A549 (cell line): Measurements from ENCODE around the gene CSNK1E. TPM values are rescaled to one million over a fixed set of nuclear protein-coding genes. Genes with fewer than 3 reads are reported as not detected.

ENCODE experiments used
- ATAC-seq, 2 experiments: fragments of 200-7000 bp in 1 of 2; fragments of >200 bp in 1 of 2; cut with Nextera tagmentation in 1 of 2; cut with Tn5 transposase in 1 of 2; 3 replicates each; pipeline versions ENCODE4 v1.8.0 to v1.9.1; 2018 to 2020; ENCODE audit warnings: mild to moderate bottlenecking in 1 of 2, moderate library complexity in 1 of 2
- CTCF ChIA-PET: fragments of 300-600 bp; sonication (Branson Sonifier 250); formaldehyde crosslinking; extraction: SDS; loops from one replicate; lab custom pipeline; 2021; ENCODE audit warnings: antibody characterized with exemption, inconsistent platforms; lab: Yijun Ruan, JAX
- POLR2A ChIA-PET: fragments of 350-600 bp; formaldehyde crosslinking; extraction: SDS; loops from one replicate; lab custom pipeline; 2021; ENCODE audit warnings: antibody characterized with exemption, inconsistent platforms; lab: Yijun Ruan, JAX
- DNase-seq, 2 experiments: peaks; one replicate each; pipeline versions ENCODE4 v3.0.0 to v3.0.0-alpha.2; 2011 to 2016; ENCODE audit warnings: low read depth in 1 of 2, low spot score in 1 of 2
- FAIRE-seq: peaks from 2 replicates; lab custom pipeline; 2011; peaks lifted over from hg19 to GRCh38; lab: Jason Lieb, UNC
- H3K27ac ChIP-seq, 2 experiments: fragments of >200 bp; sonication (Bioruptor Twin); formaldehyde crosslinking; 3 replicates each; pipeline ENCODE4 v1.5.1; 2016 to 2017
- H3K4me1 ChIP-seq: fragments of >200 bp; sonication (Bioruptor Twin); formaldehyde crosslinking; 3 replicates; pipeline ENCODE4 v1.6.1; 2016
- H3K4me2 ChIP-seq: fragments of >200 bp; sonication (Bioruptor Twin); formaldehyde crosslinking; 3 replicates; pipeline ENCODE4 v1.6.1; 2016
- H3K4me3 ChIP-seq: fragments of >200 bp; sonication (Bioruptor Twin); formaldehyde crosslinking; 3 replicates; pipeline ENCODE4 v1.5.1; 2016
- H3K9me3 ChIP-seq: fragments of >200 bp; sonication (Bioruptor Twin); formaldehyde crosslinking; 3 replicates; pipeline ENCODE4 v1.6.1; 2016
- CHD2 ChIP-seq: fragments of 150-350 bp; IDR thresholded peaks from 2 replicates; pipeline ENCODE4 v1.6.1; 2014; ENCODE audit warnings: low read length; ENCODE audit not compliant: partially characterized antibody
- FOSL2 ChIP-seq, 2 experiments: fragments of 450-650 bp in 1 of 2; fragments of >200 bp in 1 of 2; sonication (Bioruptor Twin) in 1 of 2; formaldehyde crosslinking; IDR thresholded peaks; 2 replicates each; pipeline versions ENCODE4 v1.5.0 to v1.6.1; 2016 to 2020; ENCODE audit warnings: mild to moderate bottlenecking in 1 of 2, moderate library complexity in 1 of 2
- FOXS1 ChIP-seq: fragments of 250-450 bp; sonication (Bioruptor Pico); IDR thresholded peaks from 2 replicates; pipeline ENCODE4 v1.5.0; 2020; ENCODE audit warnings: mild to moderate bottlenecking, moderate library complexity
- HDAC2 ChIP-seq: fragments of 200-600 bp; sonication (generic); IDR thresholded peaks from 2 replicates; pipeline ENCODE4 v1.6.1; 2016
- JUN ChIP-seq, 2 experiments: fragments of >200 bp; sonication (Bioruptor Twin); formaldehyde crosslinking; IDR thresholded peaks; 2 replicates in 1 of 2; 3 replicates in 1 of 2; pipeline ENCODE4 v1.6.1; 2016 to 2017
- JUNB ChIP-seq: fragments of >200 bp; sonication (Bioruptor Twin); formaldehyde crosslinking; IDR thresholded peaks from 2 replicates; pipeline ENCODE4 v1.6.1; 2016
- MAFK ChIP-seq: fragments of 450-650 bp; IDR thresholded peaks from 2 replicates; pipeline ENCODE4 v1.6.1; 2014; ENCODE audit not compliant: partially characterized antibody
- MAZ ChIP-seq: fragments of 150-350 bp; IDR thresholded peaks from 2 replicates; pipeline ENCODE4 v1.6.1; 2014; ENCODE audit warnings: antibody characterized with exemption, low read depth, low read length, borderline replicate concordance
- MYC ChIP-seq: IDR thresholded peaks from 2 replicates; pipeline ENCODE4 v1.6.1; 2012; ENCODE audit warnings: mild to moderate bottlenecking, inconsistent platforms, low read length, improper control_type of control experiment, borderline replicate concordance
- NFE2L2 ChIP-seq: fragments of 150-350 bp; conservative IDR thresholded peaks from 2 replicates; pipeline ENCODE4 v1.6.1; 2014; ENCODE audit warnings: low read length
- POLR2AphosphoS2 ChIP-seq: conservative IDR thresholded peaks from 2 replicates; pipeline ENCODE4 v1.6.1; 2012; ENCODE audit warnings: low read length, improper control_type of control experiment, inconsistent platforms
- SREBF2 ChIP-seq: fragments of 450-650 bp; IDR thresholded peaks from 2 replicates; pipeline ENCODE4 v1.6.1; 2014; ENCODE audit warnings: mild to moderate bottlenecking, moderate library complexity
- ZC3H11A ChIP-seq: fragments of 450-650 bp; IDR thresholded peaks from 2 replicates; pipeline ENCODE4 v1.6.1; 2014; ENCODE audit warnings: antibody characterized with exemption, mild to moderate bottlenecking
- WGBS: methylation state at CpG from one replicate; pipeline ENCODE4 v1.1.6; 2017; ENCODE audit errors: missing lambda C conversion rate; 5-methylcytosine and 5-hydroxymethylcytosine counted together
- polyA plus RNA-seq, 4 experiments: library from polyadenylated mRNA; depleted of rRNA in 3 of 4; stranded (reverse); fragments of >200 nt; fragmentation: RNase III in 1 of 4; extraction: RNeasy Plus Mini Kit Qiagen cat#74134 plus additional on column Dnase treatment in 1 of 4; gene quantifications; 2 replicates in 3 of 4; 3 replicates in 1 of 4; pipeline ENCODE4 v1.2.3, GENCODE V29; 2011 to 2017
- TF ChIP-seq, protein P1 (sequence below): fragments of 450-650 bp; IDR thresholded peaks from 2 replicates; pipeline ENCODE4 v1.6.1; 2014; ENCODE audit warnings: antibody characterized with exemption
- TF ChIP-seq, protein P2 (sequence below): IDR thresholded peaks from 2 replicates; pipeline ENCODE4 v1.6.1; 2012; ENCODE audit warnings: low read depth, borderline replicate concordance
- TF ChIP-seq, protein P3 (sequence below): fragments of >200 bp; sonication (Bioruptor Twin); formaldehyde crosslinking; IDR thresholded peaks from 3 replicates; pipeline ENCODE4 v1.6.1; 2016
- TF ChIP-seq, protein P4 (sequence below): fragments of 250-450 bp; sonication (Bioruptor Pico); IDR thresholded peaks from 2 replicates; pipeline ENCODE4 v1.5.0; 2020; ENCODE audit warnings: low read depth, mild to moderate bottlenecking, moderate library complexity

Gene CSNK1E
- polyA plus RNA-seq, 2 of the 4 experiments (the other 2 are of a cell fraction): 59.3 to 60.9 TPM

DNA sequence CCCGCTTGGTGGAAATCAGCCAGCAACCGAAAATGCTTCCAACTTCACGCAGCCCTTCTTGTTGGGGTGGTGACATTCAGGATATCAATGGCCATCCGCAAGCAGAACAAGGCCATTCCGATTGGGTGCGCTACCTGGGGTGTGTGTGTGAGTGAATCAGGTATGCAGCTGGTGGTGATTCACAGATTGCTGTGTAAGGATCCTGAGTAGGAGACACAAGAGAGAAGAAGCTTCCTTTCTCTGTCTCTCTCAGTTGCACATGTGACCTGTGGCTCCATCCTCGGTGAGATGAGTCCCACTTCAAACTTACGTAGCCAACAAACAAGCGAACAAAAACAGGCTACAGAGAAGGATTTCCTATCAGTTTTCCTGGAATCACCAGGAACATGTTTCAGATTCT lies 34.8 kb downstream of the CSNK1E start:
- H3K4me2 ChIP-seq: peak overlapping the region; percentile 68; the same call in 2 of the 3 replicates
- ATAC-seq (no peak), FAIRE-seq (no peak)

DNA sequence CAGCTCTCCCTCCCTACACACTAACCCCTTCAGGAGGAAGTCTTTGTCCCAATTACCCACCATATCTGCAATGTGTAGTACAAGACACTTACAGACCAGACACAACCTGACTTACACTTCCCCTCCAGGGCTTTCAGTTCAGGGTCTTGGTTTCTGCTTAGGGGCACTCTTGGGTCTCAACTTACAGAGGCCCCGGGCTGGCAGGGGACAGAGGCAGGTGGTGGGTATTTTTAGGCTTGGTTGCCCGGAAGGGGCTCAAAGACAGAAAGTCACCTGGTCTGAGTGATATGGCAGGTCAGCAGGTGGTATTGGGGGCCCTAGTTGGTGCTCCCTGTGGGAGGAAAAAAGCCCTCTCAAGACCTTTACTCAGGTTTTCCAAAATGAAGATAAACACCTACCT lies 41.1 kb downstream of the CSNK1E start:
- FAIRE-seq (no peak), DNase-seq (no peak), ATAC-seq (no peak)
- no peak overlapping the region for H3K4me2 ChIP-seq
- no peak overlapping the region for H3K4me3 ChIP-seq
- ChIA-PET POLR2A (no interaction called here), CTCF (no interaction called here)
- H3K27ac ChIP-seq: no peak overlapping the region
- H3K4me1 ChIP-seq: peaks cover 18% of the 10 kb centered on the region; the same call in 2 of the 3 replicates
- H3K9me3 ChIP-seq: no peaks in the 10 kb centered on the region
- WGBS: 61% methylated on average over 2 of the region's 2 CpGs
- TF ChIP-seq MYC: no peak
- TF ChIP-seq HDAC2: no peak
- no peak for TF ChIP-seq SREBF2
- TF ChIP-seq, protein P1, sequence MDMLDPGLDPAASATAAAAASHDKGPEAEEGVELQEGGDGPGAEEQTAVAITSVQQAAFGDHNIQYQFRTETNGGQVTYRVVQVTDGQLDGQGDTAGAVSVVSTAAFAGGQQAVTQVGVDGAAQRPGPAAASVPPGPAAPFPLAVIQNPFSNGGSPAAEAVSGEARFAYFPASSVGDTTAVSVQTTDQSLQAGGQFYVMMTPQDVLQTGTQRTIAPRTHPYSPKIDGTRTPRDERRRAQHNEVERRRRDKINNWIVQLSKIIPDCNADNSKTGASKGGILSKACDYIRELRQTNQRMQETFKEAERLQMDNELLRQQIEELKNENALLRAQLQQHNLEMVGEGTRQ: no peak
- no peak for TF ChIP-seq MAZ
- no peak for TF ChIP-seq JUNB

More for the DNA sequence above, 34.8 kb downstream of the CSNK1E start:
- POLR2A ChIA-PET: interaction anchor here (0.6 kb wide), 1 partner anchor 43 kb away, joined by 4 read pairs; no protein-coding TSS in a partner anchor
- Histone ChIP-seq H3K4me1 (peaks cover 36% of the 10 kb centered on the region), H3K9me3 (no peaks in the 10 kb centered on the region), H3K27ac (peak overlapping the region; percentile 69 to 85), H3K4me3 (no peak overlapping the region)
- peak in 1 of 2 experiments; percentile 10 for DNase-seq
- no peak for TF ChIP-seq MAFK
- no peak for TF ChIP-seq POLR2AphosphoS2
- TF ChIP-seq, protein P2, sequence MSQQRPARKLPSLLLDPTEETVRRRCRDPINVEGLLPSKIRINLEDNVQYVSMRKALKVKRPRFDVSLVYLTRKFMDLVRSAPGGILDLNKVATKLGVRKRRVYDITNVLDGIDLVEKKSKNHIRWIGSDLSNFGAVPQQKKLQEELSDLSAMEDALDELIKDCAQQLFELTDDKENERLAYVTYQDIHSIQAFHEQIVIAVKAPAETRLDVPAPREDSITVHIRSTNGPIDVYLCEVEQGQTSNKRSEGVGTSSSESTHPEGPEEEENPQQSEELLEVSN: no peak
- no peak for TF ChIP-seq ZC3H11A
- TF ChIP-seq FOSL2 (IDR thresholded peaks at IDR 0.05): no peak
- no peak for TF ChIP-seq FOSL2 (CRISPR knock-in tag; IDR thresholded peaks at IDR 0.05)
- TF ChIP-seq CHD2: no peak
- TF ChIP-seq MAZ: no peak
- no peak for TF ChIP-seq FOXS1 (CRISPR knock-in tag)
- no peak for TF ChIP-seq HDAC2
- no peak for TF ChIP-seq NFE2L2
- TF ChIP-seq, protein P3, sequence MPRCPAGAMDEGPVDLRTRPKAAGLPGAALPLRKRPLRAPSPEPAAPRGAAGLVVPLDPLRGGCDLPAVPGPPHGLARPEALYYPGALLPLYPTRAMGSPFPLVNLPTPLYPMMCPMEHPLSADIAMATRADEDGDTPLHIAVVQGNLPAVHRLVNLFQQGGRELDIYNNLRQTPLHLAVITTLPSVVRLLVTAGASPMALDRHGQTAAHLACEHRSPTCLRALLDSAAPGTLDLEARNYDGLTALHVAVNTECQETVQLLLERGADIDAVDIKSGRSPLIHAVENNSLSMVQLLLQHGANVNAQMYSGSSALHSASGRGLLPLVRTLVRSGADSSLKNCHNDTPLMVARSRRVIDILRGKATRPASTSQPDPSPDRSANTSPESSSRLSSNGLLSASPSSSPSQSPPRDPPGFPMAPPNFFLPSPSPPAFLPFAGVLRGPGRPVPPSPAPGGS: no peak
- CTCF ChIA-PET: interaction anchor here (0.9 to 2.8 kb wide), 4 partner anchors 8 to 213 kb away, joined by 3 to 13 read pairs (median 3); no protein-coding TSS in a partner anchor
- WGBS: 88% methylated on average over 9 of the region's 9 CpGs

DNA sequence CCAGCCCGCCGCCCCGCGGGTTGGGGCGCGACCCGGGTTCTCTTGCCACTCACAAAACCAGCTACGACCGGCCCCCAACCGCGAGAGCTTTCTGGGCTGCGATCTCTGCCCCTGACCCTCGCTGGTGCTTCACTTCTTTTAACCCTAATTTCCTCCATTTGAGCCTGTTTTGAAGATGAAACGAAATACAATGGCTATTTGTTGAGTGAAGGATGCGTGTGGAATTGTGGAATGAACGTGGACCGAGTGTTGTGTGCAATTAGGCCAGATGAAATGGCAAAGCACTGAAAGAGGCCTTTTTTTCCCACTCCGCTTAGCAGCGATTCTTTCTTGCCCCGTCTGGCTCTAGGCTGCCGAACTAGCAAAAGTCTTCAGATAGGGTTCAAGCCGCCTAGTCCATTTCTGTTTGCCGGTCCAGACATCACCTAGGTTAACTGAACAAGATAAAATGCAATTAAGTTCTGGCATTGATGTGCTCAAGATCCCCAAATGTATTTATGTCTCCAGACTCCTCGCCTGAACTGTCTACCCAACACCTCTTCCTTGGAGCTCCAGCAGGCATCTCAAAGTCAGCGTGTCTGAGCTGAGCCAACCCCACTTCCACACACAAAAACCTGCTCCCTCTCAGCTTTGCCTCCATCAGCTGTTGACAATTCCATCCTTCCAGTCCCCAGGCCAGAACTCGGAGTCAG lies 44.0 kb downstream of the CSNK1E start:
- Histone ChIP-seq H3K4me2 (peak overlapping the region; percentile 93), H3K4me1 (peaks cover 29% of the 10 kb centered on the region; the same call in 2 of the 3 replicates), H3K9me3 (no peaks in the 10 kb centered on the region), H3K4me3 (peak overlapping the region; percentile 91), H3K27ac (peak overlapping the region; percentile 94 to 99)
- DNase-seq (no peak), FAIRE-seq (no peak), ATAC-seq (peak in 1 of 2 experiments; percentile 21; a peak in 3 of 6 replicates)
- POLR2A ChIA-PET: interaction anchor here (0.6 kb wide), 1 partner anchor 55 kb away, joined by 3 read pairs; no protein-coding TSS in a partner anchor
- 27% methylated on average over 22 of the region's 26 CpGs for WGBS
- TF ChIP-seq, protein P4, sequence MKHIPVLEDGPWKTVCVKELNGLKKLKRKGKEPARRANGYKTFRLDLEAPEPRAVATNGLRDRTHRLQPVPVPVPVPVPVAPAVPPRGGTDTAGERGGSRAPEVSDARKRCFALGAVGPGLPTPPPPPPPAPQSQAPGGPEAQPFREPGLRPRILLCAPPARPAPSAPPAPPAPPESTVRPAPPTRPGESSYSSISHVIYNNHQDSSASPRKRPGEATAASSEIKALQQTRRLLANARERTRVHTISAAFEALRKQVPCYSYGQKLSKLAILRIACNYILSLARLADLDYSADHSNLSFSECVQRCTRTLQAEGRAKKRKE: no peak
- TF ChIP-seq JUN (IDR thresholded peaks at IDR 0.05): 0 out of 5 replicates have a peak, but pooled peaks of 1 of the 2 experiments have one; percentile 12
- CTCF ChIA-PET: interaction anchor here (0.6 to 1.3 kb wide), 4 partner anchors 8 to 56 kb away, joined by 3 read pairs; no protein-coding TSS in a partner anchor
